GM21390 (cell line): ENCODE results near the gene PTGDR.
A peak's percentile ranks its signal among the peaks of the same experiment; 100 is the strongest.

ENCODE experiments used
- ATAC-seq: cut with Tn5 transposase; IDR thresholded peaks from one replicate; pipeline ENCODE4 v1.9.1; 2021; ENCODE audit not compliant: unreplicated experiment

Gene PTGDR, protein sequence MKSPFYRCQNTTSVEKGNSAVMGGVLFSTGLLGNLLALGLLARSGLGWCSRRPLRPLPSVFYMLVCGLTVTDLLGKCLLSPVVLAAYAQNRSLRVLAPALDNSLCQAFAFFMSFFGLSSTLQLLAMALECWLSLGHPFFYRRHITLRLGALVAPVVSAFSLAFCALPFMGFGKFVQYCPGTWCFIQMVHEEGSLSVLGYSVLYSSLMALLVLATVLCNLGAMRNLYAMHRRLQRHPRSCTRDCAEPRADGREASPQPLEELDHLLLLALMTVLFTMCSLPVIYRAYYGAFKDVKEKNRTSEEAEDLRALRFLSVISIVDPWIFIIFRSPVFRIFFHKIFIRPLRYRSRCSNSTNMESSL

DNA sequence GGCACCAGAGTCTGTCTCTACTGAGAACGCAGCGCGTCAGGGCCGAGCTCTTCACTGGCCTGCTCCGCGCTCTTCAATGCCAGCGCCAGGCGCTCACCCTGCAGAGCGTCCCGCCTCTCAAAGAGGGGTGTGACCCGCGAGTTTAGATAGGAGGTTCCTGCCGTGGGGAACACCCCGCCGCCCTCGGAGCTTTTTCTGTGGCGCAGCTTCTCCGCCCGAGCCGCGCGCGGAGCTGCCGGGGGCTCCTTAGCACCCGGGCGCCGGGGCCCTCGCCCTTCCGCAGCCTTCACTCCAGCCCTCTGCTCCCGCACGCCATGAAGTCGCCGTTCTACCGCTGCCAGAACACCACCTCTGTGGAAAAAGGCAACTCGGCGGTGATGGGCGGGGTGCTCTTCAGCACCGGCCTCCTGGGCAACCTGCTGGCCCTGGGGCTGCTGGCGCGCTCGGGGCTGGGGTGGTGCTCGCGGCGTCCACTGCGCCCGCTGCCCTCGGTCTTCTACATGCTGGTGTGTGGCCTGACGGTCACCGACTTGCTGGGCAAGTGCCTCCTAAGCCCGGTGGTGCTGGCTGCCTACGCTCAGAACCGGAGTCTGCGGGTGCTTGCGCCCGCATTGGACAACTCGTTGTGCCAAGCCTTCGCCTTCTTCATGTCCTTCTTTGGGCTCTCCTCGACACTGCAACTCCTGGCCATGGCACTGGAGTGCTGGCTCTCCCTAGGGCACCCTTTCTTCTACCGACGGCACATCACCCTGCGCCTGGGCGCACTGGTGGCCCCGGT is at the start of gene PTGDR:
PTGDR (plus strand) TSS at position 198 of the 778 bp plus-strand sequence; CDS start at position 315, 117 bp downstream.
- ATAC-seq, result no peak

DNA sequence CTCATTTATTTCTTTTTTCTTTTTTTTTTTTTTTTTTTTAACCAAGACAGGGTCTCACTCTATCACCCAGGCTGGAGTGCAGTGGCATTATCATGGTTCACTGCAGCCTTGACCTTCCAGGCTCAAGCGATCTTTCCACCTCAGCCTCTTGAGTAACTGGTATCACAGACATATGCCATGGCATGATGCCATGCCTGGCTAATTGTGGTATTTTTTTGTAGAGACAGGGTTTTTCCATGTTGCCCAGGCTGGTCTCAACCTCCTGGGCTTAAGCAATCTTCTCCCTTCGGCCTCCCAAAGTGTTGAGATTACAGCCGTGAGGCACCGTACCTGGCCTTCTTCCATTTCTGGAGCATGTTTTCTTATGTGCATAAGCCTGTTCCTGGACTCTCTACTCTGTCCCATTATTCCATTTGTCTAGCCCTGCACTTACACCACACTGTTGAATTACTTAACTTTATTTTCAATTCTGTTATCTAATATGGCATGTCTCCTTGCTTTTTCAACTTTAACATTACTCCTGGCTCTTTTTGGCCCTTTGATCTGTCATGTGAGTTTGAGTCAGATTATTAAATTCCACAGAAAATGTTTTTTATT is 47.9 kb upstream of the PTGDR start:
- no peak for ATAC-seq

DNA sequence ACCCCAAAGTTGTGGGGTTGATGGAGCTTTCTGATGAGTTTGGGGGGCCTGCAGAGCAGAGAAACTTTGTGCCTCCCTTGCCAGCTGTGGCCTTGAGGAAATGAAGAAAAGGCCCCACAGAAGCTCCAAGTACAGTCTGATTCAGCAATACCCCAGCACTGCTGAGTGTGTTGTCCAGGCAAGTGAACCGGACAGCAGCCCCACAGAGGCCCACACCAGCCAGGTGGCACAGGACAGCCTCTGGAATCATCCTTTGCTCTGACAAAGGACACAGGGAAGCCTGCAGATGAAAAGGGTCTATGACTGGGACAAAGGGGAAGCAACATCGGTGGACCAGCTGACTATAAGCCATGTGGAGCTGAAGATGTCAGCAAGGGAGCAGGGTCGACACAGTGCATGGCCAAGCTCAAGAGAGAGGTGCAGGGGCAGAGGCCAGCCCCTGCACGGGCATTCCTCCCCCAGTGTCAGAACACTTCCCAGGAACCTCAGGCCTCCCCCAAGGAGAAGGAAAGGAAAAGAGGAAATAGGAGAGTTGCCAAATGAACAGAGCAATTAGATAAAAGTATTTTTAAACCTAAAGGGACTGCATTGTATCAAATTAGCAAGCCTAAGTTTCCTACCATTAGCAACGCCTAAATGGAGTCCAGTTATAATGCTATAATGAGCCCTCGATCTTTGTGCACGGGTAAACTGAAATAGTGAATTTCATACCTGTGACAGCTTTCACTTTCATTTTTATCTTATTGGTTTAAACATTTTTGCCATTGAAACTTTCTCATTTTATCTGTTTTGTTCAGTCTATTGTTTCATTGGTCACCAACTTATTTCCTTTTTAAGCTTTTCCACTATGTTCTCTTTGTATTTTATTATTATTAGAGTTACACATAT is 46.3 kb upstream of the PTGDR start:
- ATAC-seq, result no peak

DNA sequence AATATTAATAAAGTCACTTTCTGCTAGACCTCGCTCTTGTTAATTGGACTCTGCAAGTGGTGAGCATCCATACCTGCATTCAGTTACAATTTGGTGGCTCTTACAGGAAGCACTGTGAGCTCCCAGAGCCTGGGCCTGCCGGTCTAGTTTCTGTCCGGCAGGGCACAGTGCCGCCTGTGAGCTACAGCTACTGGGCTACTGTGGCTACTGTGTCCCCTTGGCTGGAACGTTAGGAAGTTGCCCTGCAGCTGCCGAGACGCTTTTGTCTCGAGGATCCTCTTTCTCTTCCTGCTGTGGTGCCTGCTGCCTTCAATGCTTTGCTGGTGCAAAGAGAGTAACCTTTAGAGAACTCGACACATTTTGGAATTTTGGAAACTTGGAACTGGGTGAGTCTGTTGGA is 44.6 kb upstream of the PTGDR start:
- ATAC-seq, result no peak

DNA sequence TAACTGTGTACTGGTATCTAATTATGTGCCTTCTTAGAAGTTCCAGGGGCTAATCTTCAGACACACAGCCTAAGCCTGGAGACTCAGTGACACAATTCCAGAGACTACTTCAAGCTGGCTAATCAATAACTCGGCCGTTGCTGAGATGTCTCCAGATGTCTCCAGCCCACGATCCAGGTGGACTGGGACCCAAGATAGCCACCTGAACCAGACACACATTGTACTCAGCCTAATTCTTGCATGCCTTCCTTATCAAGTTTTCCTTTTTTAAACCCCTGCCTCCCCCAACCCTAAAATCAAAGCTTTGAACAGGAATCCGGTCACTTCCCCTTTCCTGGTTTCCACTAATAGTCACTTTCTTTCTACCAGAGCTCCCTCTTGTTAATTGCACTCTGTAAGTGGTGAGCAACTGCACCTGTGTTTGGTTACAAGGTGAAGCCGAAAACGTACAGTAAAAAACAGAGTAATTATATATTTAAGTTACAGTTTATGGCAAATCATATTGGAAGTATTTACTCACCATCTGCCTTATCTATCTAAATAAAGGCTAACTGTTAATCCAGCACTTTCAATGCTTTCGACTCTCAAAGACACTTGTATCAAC is 39.8 kb upstream of the PTGDR start:
- ATAC-seq, result no peak

DNA sequence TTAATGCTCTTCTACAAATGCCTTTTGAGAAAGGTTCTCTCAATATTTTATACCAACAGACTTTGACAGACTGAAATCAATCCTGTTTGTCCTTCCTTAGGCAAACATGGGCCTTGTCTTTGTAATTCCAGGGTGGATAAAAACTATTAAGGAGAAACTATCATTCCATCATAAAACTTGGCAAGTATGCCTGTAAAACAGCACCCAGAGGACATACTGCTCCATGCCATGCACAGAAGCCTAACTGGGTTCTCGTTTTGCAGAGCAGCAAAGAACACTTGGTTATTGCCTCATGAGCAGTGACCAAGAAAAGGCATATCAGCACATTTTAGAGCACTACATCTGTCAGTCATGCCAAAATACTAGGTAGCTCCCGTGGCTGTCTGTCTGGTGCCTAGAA is 33.8 kb upstream of the PTGDR start:
- no peak for ATAC-seq

DNA sequence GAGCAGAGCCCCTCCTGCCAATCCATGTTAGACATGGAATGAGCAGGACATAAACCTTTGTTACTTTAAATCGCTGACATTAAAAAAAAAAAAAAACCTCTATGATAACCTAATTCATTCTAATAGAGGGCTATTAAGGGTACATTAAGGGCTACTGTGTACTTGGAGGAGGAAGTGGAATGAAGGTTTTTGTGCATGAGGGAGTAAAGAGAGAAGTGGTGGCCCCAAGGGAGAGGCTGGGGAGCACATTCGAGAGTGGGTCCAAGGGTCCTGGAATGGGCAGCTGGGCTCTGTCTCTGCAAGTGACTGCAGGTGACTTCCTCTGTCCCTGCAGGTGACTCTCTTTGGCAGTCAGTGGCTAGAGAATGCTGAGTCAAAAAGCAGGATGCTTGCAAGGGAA is 32.1 kb upstream of the PTGDR start:
- ATAC-seq, result no peak

DNA sequence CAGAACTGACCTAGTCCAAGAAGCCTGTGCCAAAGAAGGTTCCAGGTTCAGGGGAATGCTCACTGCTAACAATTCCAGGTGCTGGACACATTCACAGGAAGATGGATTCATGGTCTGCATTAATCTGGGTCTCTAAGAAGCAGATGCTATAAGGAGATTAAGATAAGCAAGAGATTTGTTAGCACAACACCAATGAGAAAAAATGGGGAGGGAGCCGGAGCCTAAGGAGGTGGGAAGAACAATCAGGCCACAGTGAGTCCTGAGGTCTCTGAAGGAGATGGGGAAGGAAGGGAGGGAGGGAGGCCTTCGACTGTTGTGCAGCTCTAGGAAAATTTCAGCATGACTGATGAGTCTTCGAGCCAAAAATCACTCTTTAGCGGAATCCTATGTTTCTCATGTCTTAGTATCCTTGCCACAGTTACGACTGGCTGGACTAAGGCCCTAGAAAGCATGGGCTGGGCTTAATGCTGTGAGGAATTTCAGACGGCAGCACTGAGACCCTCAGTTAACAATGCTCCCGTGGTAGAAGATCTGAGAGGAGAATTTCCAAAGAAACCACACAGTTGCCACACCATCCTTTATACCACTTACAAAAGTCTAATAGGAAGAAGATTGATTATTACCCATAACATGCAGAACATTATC is 31.5 kb upstream of the PTGDR start:
- no peak for ATAC-seq

DNA sequence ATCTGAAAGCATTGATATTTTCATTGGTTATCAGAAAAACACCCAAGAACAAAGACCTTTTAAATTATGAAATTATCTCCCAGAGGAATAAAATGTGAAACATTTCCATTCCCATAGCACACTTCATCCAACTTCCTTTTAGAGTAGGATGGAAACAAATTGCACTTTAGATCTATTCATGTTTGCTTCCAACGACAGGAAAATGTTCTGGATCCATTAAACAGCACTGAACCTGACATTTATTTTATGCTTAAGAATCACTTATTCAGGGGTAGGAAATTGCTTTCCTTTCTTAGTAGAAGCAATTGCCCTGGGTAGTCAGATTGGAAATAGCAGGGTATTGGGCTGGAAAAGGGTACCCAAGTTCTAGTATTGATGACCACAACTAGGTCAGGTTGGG is 28.8 kb upstream of the PTGDR start:
- ATAC-seq, result no peak

DNA sequence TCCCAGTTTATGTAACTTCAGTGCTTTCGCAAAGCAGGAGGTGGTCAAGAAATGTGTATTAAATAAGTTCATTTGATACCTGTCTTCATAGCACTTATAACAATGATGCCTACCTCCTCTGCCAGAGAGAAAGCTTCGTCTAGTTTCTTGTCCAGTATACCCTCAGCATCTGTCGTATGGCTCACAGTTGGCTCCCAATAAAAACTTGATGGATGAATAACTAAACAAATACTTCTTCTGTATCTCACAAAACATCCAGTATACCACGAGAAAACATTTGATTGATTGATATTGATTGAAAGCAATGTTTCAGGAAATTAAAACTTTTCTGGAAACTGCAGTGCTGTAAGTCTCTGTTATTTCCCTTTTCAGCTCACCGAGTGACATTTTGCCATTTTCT is 26.9 kb upstream of the PTGDR start:
- no peak for ATAC-seq

DNA sequence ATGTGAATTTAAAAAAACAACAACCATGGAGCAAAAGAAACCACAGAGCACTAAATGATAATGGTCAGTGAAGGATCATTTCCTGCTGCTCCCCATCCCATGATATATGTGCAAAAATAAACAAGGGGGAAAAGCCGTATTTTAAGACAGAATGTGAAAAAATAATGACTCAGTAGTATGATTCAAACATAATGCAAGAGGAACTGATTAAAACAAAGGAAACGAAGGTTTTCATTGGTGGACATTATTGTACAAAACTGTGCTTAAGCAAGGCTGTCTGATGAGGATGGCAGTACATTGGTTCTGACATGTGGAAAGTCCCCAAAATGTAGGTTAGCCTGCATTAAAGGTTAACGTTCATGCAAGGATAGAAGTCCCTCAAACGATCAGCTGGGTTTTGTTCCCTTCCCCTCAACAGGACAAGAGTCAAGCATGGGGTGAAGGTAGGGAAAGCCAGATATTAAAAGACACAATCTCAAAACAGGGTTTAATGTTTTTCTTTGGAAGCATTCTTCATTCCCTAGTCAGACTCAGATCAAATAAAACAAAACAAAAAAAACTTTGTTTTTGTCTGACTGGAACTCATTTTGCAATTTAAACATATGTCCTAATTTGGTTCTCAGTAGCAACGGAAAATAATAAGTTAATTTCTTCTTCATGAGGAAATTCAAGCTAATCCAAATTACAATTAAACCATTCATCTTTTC is 26.3 kb upstream of the PTGDR start:
- no peak for ATAC-seq

DNA sequence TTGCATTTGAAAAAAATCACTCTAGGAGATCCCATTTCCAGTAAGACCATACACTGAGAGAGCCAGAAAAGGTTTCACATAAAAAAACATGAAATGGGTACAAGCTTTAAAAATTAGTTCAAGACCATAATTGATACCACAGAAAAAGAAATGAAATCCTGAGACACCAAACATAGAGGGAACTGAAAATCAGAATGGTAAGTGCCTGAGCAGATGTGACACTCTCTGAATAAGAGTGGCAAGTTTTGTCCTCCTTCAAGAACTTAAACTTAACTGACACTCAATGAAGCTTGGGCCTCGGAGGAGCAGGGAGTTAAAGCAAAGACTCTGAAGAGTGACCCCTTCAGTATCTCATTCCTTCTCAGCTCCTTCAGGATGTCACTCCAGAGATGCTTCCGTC is 23.2 kb upstream of the PTGDR start:
- ATAC-seq, result peak; percentile 80

DNA sequence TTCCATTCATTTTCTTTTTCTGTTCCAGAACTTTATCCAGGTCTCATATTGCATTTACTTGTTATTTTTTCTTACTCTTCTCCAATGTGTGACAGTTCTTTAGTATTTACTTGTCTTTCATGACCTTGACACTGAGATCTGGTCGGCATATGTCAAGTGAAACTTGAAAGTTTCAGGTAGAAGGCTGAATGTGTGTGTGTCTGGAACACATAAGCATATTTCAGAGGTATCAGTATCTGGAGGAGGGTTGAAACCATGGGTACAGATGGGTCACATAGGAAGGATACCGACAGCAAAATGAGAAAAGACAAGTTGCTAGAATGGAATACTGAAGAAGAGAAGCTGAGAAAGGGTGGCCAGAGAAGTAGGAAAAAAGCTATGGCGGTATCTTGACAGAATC is 22.5 kb upstream of the PTGDR start:
- peak; percentile 74 for ATAC-seq

DNA sequence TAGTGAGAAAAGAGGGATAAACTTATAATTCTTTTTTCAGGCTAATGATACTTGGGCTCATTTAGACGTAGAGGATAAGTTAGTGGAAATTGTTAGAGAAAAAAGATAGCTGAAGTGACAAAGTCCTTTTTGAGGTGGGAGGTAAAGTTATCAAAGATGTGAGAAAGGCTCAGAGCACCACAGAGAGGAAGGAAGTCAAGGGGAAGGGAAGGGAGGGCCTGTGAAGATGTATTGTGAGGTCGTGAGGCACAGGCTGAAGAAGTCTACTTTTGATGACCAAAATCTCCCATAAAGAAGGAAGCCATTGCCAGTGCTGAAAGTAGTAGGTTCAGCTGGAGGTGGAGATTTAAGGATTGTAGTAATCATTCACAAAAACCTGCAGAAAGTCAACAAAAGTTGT is 19.4 kb upstream of the PTGDR start:
- no peak for ATAC-seq

DNA sequence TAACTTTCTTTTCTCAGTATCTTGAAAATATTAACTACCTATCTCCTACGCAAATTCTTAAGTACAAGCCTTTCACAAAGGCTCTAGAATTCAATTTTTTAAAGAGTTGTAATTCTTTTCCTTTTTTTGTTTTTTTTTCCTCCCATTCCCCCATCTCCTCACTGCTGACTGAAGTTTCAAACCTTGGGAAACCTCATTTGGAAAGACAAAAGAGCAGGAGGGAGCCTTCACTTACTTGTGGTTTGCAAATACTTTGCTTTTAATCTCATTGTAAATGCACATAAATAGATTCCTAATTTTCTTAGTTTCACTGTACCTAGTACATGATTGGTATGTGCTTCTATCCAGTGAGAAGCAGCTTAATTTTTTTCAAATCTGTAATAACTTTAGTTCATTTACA is 15.8 kb upstream of the PTGDR start:
- no peak for ATAC-seq

DNA sequence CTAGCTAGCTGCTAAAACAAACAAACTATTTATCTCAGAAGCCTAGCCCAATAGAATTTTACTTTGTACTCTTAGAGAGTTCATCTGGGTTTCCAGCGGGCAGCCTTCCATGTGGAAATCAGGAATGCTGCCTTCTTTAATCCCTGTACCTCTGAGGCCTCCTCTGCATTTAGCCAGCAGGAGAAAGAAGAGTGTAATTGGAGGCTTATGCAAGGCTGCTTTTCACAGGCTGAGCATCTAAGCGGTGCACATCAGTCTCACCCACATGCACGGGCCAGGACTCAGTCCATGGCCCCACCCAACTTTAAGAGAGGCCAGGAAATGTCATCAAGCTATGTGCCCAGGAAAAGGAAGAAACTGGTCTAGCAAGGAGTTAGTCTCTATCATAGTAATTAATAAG is 14.0 kb upstream of the PTGDR start:
- ATAC-seq, result no peak

DNA sequence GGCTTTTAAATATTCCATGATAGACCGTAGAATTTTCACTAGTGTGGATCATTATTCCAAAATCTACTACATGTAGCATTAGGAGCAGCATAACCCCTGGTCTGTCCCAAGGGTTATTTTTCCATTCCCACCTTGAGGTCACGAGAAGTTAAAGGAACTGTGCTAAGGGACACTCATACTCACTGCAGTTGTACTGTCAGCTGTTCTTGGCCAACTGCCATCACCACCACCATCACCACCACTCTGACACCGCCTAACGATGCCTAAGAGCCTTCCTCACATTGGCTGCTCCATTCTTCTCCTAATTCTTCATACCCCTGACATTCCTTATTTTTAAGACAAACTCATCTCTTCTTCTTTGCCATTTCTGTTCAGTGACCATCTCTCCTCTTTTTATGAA is 13.4 kb upstream of the PTGDR start:
- ATAC-seq, result no peak

DNA sequence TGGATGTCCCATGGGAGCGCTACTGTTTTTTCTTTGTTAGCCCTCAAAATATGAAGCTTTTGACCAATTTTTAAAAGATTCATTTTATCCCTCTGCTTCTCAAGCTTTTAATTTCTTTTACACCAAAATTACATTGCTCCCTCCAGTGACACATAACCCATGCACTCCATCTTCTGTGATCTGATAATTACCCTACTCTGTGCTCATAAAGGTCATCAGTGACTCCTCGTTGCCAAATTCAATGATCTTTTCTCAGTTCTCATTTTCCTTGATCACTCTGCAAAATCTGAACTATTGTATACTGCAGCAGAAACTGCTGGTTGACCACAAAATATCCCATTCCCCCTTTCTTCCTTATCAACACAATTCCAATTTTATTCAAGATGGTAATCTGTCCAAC is 8.7 kb upstream of the PTGDR start:
- ATAC-seq, result no peak

DNA sequence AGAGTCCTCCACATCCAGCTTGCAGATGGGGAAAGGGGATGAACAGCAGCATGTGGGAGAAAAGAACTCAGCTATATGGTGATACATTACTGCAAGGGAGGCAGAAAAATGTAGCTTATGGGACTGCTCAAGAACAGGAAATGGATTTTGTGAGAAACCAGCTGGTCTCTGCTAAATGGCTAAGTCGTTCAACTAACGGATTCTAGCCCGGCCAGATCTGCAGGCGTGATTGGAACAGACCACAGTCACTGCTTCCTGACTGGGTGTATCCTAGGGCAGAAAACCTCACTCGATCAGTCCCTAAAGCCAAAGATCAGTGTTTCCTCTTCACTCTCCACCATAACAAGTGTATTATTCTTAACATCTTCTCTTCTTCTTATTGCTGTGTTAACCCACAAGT is 8.1 kb upstream of the PTGDR start:
- ATAC-seq, result no peak

DNA sequence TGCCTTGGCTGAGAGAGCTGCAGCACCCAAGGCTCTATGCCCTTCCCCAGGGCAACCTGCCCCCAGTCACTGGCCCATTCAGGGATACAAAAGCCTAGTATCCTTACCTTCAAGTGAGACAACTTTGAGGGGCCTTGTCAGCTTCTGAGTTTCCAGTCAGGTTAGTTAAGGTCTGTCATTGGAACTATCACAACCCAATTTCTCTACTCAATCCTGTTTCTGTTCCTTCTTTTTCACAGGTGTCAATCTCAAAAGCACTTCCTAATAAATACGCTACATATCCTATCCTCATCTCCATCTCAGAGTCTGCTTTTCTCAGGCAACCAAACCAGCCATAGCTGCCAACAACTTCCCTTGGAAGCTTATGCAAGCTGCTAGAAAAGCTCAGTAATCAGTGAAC is 4.9 kb upstream of the PTGDR start:
- no peak for ATAC-seq
